ENCODE measurements around the gene BPGM.

DNA sequence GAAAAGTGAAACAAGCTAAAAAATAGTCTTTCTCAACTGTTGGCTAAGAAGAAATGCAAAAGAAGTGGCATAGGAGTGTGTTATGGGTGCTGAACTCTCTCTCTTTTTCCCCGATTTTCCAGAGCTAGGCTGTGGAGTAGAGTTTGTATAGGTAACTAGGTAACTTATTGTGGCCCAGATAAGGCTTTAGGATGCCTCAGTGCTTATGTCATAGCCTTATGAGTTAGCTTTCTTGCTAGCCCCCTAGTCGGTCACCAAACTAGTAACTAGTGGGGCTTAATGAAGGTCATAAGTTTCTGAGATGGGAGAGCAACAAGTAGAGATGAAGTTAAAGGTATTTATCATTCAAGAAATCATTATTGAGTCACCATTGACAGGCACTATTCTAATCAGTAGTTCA lies 32.4 kb downstream of the BPGM start:
- TF ChIP-seq, protein P1, sequence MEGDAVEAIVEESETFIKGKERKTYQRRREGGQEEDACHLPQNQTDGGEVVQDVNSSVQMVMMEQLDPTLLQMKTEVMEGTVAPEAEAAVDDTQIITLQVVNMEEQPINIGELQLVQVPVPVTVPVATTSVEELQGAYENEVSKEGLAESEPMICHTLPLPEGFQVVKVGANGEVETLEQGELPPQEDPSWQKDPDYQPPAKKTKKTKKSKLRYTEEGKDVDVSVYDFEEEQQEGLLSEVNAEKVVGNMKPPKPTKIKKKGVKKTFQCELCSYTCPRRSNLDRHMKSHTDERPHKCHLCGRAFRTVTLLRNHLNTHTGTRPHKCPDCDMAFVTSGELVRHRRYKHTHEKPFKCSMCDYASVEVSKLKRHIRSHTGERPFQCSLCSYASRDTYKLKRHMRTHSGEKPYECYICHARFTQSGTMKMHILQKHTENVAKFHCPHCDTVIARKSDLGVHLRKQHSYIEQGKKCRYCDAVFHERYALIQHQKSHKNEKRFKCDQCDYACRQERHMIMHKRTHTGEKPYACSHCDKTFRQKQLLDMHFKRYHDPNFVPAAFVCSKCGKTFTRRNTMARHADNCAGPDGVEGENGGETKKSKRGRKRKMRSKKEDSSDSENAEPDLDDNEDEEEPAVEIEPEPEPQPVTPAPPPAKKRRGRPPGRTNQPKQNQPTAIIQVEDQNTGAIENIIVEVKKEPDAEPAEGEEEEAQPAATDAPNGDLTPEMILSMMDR (IDR thresholded peaks at IDR 0.05; ENCODE audit: borderline replicate concordance, extremely low read depth, low read length, poor library complexity, severe bottlenecking): no peak
- TF ChIP-seq EZH2 (IDR thresholded peaks at IDR 0.05; ENCODE audit: borderline replicate concordance, low read depth, low read length, severe bottlenecking): no peak
